Aorta (tissue), 5 donors: ENCODE results near the gene CTIF. TPM values are rescaled to one million over a fixed set of nuclear protein-coding genes. Genes with fewer than 3 reads are reported as not detected.

Experiments
- ATAC-seq: fragments of 200-7000 bp; cut with Tn5 transposase; one replicate; pipeline ENCODE4 v1.9.1; 2022; ENCODE audit warnings: moderate library complexity; ENCODE audit not compliant: low FRiP score
- DNase-seq, 2 donors: peaks; one replicate each; pipeline ENCODE4 v3.0.0-alpha.2; 2020
- H3K27ac ChIP-seq, 2 donors: one replicate each; pipeline ENCODE4 v1.5.1; 2013; ENCODE audit warnings: low read length in 2 of 2, mild to moderate bottlenecking in 2 of 2, moderate library complexity in 2 of 2, control low read depth in 1 of 2, inconsistent platforms in 1 of 2, low read depth in 1 of 2
- H3K27me3 ChIP-seq, 2 donors: one replicate each; pipeline ENCODE4 v1.6.1; 2013; ENCODE audit warnings: control low read depth in 1 of 2, low read length in 1 of 2, mild to moderate bottlenecking in 1 of 2, moderate library complexity in 1 of 2; ENCODE audit not compliant: insufficient read depth in 2 of 2, control insufficient read depth in 1 of 2
- H3K36me3 ChIP-seq, 2 donors: one replicate each; pipeline ENCODE4 v1.6.1; 2013; ENCODE audit warnings: control low read depth in 1 of 2, low read length in 1 of 2, mild to moderate bottlenecking in 1 of 2; ENCODE audit not compliant: insufficient read depth in 2 of 2, control insufficient read depth in 1 of 2
- H3K4me1 ChIP-seq, 2 donors: one replicate each; pipeline ENCODE4 v1.6.1; 2013; ENCODE audit warnings: low read length in 2 of 2, control low read depth in 1 of 2, mild to moderate bottlenecking in 1 of 2, moderate library complexity in 1 of 2; ENCODE audit not compliant: insufficient read depth in 2 of 2, control insufficient read depth in 1 of 2
- H3K4me3 ChIP-seq, 2 donors: one replicate each; pipeline ENCODE4 v1.5.1; 2013; ENCODE audit warnings: low read length in 2 of 2, control low read depth in 1 of 2, mild to moderate bottlenecking in 1 of 2
- H3K9me3 ChIP-seq: one replicate; pipeline ENCODE4 v1.6.1; 2013; ENCODE audit warnings: mild to moderate bottlenecking, low read length; ENCODE audit not compliant: control insufficient read depth
- WGBS, 2 donors: extraction: QIAGEN DNeasy Blood & Tissue Kit; methylation state at CpG; one replicate each; pipeline ENCODE4 v1.1.7; 2013; 5-methylcytosine and 5-hydroxymethylcytosine counted together
- intact Hi-C, 2 donors: fragments of 100-400 bp; cut with DNase I; formaldehyde crosslinking; loops; one replicate each; pipeline versions ENCODE4 v1.14.2 to v1.15.0; 2022
- polyA plus RNA-seq, 2 donors: library from polyadenylated mRNA; stranded (reverse); fragments of 200-250 nt; gene quantifications; one replicate each; pipeline ENCODE4 v1.2.3, GENCODE V29; 2013
- total RNA-seq, 2 donors: library from RNA; stranded (reverse); fragmentation: NEBNext Ultra II Directional; extraction: Animal tissue kit (Norgen Biotek cat#: 25700); gene quantifications; one replicate each; pipeline ENCODE4 v1.2.1, GENCODE V29; 2021
- donor health status: healthy with polysubstance abuse.
- donor health status: Bipolar disorder and iron deficiency.
- donor health status: DM: no; HTN: no; CAD: no.
- donor health status: DM: no; HTN: no; CAD: no.
- donor health status: DM: yes; HTN: yes; CAD: no.

CTIF gene
- total and polyA plus RNA-seq, 4 donors = 14.4 to 113 (median 93.4) TPM

- H3K4me3 ChIP-seq = no peak overlapping the region
- H3K9me3 ChIP-seq = no peaks in the 10 kb centered on the region
- ATAC-seq = peak; percentile 36
These were observed 290.0 kb downstream of the CTIF start for GRCh38 chr18:48828691-48829442.

GRCh38 chr18:48829443-48830149 lies 290.8 kb downstream of the CTIF start:
- Histone ChIP-seq H3K4me3 (no peak overlapping the region), H3K27ac (peak overlapping the region; percentile 36 to 95), H3K27me3 (no peaks in the 10 kb centered on the region), H3K4me1 (peaks cover 0 to 19% of the 10 kb centered on the region in 2 donors), H3K36me3 (no peaks in the 10 kb centered on the region), H3K9me3 (no peaks in the 10 kb centered on the region)
- intact Hi-C loops = loop anchor here in 1 of 2 donors (5.0 kb wide), 2 partner anchors 43 to 103 kb away; no protein-coding TSS in a partner anchor
- 56 to 63% methylated on average over 13 of the region's 13 CpGs for WGBS, 2 donors
- peak; percentile 68 to 80 for DNase-seq
- no peak for ATAC-seq

More at GRCh38 chr18:48828691-48829442, 290.0 kb downstream of the CTIF start:
- peak; percentile 56 to 74 for DNase-seq
- no peaks in the 10 kb centered on the region for H3K27me3 ChIP-seq
- H3K4me1 ChIP-seq = peaks cover 0 to 19% of the 10 kb centered on the region in 2 donors
- intact Hi-C loops = loop anchor here in 1 of 2 donors (5.0 kb wide), 1 partner anchor 103 kb away; no protein-coding TSS in a partner anchor
- no peaks in the 10 kb centered on the region for H3K36me3 ChIP-seq
- WGBS, 2 donors = 16 to 17% methylated on average over 14 to 15 of the region's 15 CpGs
- H3K27ac ChIP-seq = peak overlapping the region; percentile 47 to 95

DNA sequence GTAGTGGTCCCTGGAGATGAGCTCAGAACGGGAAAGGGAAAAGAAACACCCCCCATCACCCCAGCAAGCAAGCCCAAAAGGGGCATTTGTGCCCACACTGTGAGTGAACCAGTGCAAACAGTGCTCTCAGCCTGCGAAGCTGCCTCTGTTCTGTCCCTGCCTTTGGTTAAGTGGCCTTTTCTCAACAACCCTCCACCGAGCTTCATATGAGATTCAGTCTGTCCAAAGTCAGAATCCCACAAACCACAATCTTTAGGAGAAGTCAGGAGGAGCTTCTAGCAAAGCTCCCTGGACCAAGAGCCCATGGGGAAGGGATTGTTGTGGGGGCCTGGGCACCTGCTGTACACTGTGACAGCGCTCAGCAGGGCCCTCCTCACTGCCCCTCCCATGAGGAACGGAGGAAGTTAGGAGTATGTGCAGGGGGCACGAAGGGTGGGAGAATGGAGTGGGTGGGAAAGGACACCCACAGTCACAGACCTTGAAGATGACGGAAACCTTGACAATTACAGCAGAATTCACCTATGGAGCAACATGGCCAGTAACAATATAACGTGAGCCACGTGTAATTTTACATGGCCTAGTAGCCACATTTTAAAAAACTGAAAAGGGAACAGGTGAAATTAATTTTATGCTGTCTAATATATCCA lies 292.4 kb downstream of the CTIF start:
- Histone ChIP-seq H3K36me3 (no peaks in the 10 kb centered on the region), H3K27me3 (no peaks in the 10 kb centered on the region), H3K27ac (no peak overlapping the region), H3K4me3 (no peak overlapping the region), H3K9me3 (no peaks in the 10 kb centered on the region), H3K4me1 (peaks cover 0 to 12% of the 10 kb centered on the region in 2 donors)
- intact Hi-C loops = loop anchor here in 1 of 2 donors (5.0 kb wide), 1 partner anchor 41 kb away; no protein-coding TSS in a partner anchor
- 91 to 94% methylated on average over 9 of the region's 9 CpGs for WGBS, 2 donors
- DNase-seq (peak; percentile 39 to 40), ATAC-seq (no peak)

DNA sequence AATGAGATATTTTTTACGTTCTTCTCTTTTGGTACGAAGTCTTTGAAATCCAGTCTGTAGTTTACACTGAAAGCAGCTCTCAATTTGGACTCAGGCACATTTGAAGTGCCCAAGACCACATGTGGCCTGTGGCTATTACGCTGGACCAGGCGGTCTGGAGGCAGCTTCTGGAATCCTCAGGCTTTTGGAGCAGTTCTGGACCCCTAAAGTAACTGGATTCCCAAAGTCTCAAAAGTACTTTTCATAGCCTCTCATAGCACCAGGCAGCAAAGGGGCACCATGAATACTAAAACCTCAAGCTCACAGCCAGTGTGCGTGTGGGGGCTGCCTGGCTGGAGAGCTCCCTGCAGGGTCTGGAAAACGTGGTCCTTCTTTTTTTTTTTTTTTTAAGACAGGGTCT lies 293.0 kb downstream of the CTIF start:
- peak in 1 of 2 donors; percentile 28 for DNase-seq
- intact Hi-C loops = loop anchor here in 1 of 2 donors (2.0 to 5.0 kb wide), 2 partner anchors 40 to 49 kb away; no protein-coding TSS in a partner anchor
- no peak overlapping the region for H3K27ac ChIP-seq
- H3K4me3 ChIP-seq = no peak overlapping the region
- H3K9me3 ChIP-seq = no peaks in the 10 kb centered on the region
- no peak for ATAC-seq
- whole genome bisulfite sequencing, 2 donors = 85 to 86% methylated on average over 6 of the region's 6 CpGs
- H3K36me3 ChIP-seq = no peaks in the 10 kb centered on the region
- peaks cover 0 to 6% of the 10 kb centered on the region in 2 donors for H3K4me1 ChIP-seq
- no peaks in the 10 kb centered on the region for H3K27me3 ChIP-seq

GRCh38 chr18:48832938-48833700 lies 294.3 kb downstream of the CTIF start:
- Histone ChIP-seq H3K9me3 (no peaks in the 10 kb centered on the region), H3K36me3 (no peaks in the 10 kb centered on the region), H3K4me3 (no peak overlapping the region), H3K4me1 (peaks cover 0 to 4% of the 10 kb centered on the region in 2 donors), H3K27me3 (no peaks in the 10 kb centered on the region), H3K27ac (no peak overlapping the region)
- DNase-seq (peak; percentile 83 to 89), ATAC-seq (no peak)
- intact Hi-C loops = loop anchor here in 1 of 2 donors (2.0 to 5.0 kb wide), 2 partner anchors 39 to 50 kb away; no protein-coding TSS in a partner anchor
- WGBS, 2 donors = 55 to 57% methylated on average over 16 of the region's 16 CpGs

DNA sequence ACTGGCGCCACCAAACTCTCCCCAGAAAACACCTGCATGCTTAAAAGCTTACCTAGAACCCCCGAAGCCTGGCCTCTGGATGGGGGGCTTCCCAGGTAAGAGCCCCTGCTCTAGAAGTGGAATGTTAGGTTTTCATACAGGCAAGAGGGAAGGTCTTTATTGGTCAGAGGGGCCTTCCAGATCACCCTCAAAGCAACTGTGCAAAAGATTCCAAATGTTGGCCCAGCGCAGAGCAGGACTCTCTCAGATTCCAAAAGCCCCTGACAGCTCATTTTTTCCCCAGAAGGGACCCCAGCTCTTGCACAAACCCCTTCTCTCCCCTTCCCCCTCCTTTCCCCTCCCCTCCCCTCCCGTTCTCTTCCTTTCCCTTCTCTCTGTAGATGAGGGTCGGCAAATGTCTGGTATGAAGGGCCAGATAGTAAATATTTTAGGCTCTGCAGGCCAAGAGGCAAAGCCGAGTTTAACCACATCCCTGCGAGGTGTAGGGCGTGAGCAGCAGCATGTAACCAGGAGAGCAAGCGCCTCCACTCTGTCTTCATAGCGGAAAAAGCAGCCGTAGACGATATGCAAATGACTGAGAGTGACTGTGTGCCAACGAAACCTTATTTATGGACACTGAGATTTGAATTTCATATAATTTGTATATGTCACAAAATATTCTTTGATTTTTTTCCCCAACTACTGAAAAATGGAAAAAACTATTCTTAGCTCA lies 295.0 kb downstream of the CTIF start:
- DNase-seq (peak; percentile 44 to 54), ATAC-seq (no peak)
- Histone ChIP-seq H3K4me3 (no peak overlapping the region), H3K4me1 (peaks cover 0 to 4% of the 10 kb centered on the region in 2 donors), H3K27me3 (no peaks in the 10 kb centered on the region), H3K36me3 (no peaks in the 10 kb centered on the region), H3K9me3 (no peaks in the 10 kb centered on the region), H3K27ac (no peak overlapping the region)
- WGBS, 2 donors = 79 to 82% methylated on average over 13 of the region's 13 CpGs
- intact Hi-C loops = loop anchor here in 1 of 2 donors (2.0 to 5.0 kb wide), 2 partner anchors 38 to 51 kb away; no protein-coding TSS in a partner anchor

DNA sequence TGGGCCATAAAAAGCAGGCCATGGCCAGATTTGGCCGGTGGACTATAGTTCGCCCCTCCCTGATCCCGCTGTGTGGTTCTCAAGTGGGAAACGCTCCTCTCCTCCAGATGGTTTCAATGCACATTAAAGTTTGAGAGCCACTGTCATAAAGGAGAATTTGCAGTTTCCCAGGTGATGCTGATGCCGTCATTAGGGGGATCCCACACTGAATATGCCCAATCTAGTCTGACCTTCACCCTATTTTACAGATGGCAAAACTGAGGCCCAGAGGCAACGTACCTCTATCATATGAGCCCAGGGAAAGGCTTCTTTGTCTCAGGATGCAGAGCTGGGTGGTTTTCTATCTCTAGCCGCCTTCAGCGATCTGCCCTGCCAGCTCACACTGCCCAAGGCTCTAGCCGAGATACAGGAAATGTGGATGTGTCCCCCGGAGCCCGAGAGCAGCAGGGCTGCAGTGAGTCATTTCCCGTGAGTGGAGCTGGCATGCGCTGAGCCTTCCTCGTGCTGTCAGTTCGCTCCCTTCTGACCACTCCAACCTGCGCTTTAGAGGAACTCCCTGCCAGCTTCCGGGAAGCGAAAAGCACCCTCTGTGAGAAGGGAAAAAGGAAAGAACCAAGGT lies 295.7 kb downstream of the CTIF start:
- WGBS, 2 donors = 31 to 37% methylated on average over 18 of the region's 18 CpGs
- intact Hi-C loops = loop anchor here in 1 of 2 donors (5.0 kb wide), 1 partner anchor 38 kb away; no protein-coding TSS in a partner anchor
- peak; percentile 76 for ATAC-seq
- Histone ChIP-seq H3K27me3 (no peaks in the 10 kb centered on the region), H3K36me3 (no peaks in the 10 kb centered on the region), H3K27ac (no peak overlapping the region), H3K9me3 (no peaks in the 10 kb centered on the region), H3K4me1 (peaks cover 0 to 4% of the 10 kb centered on the region in 2 donors), H3K4me3 (no peak overlapping the region)
- DNase-seq = peak; percentile 93 to 96
